Lower leg skin (tissue), 4 donors: ENCODE results near the gene MTRF1. TPM values are rescaled to one million over a fixed set of nuclear protein-coding genes. Genes with fewer than 3 reads are reported as not detected.

Experiments
- DNase-seq, 2 donors: peaks; one replicate each; pipeline ENCODE4 v3.0.0-alpha.2; 2019; ENCODE audit warnings: low spot score in 2 of 2
- H3K4me3 ChIP-seq: fragments of 200-600 bp; sonication (generic); 2 replicates; pipeline ENCODE4 v1.5.1; 2017; ENCODE audit warnings: mild to moderate bottlenecking, low read depth; ENCODE audit not compliant: poor library complexity, severe bottlenecking
- CTCF ChIP-seq, 3 donors: fragments of 450-650 bp; IDR thresholded peaks; one replicate each; pipeline ENCODE4 v1.5.1; 2016; ENCODE audit warnings: antibody characterized with exemption in 3 of 3, mild to moderate bottlenecking in 3 of 3, moderate library complexity in 2 of 3
- POLR2A ChIP-seq, 2 donors: fragments of 450-650 bp; IDR thresholded peaks; one replicate each; pipeline ENCODE4 v1.6.1; 2016 to 2017; ENCODE audit warnings: antibody characterized with exemption in 2 of 2, mild to moderate bottlenecking in 1 of 2, moderate library complexity in 1 of 2
- WGBS, 2 donors: methylation state at CpG; one replicate each; pipeline ENCODE4 v1.1.5; 2018; 5-methylcytosine and 5-hydroxymethylcytosine counted together
- intact Hi-C: fragments of 100-400 bp; cut with DNase I; formaldehyde crosslinking; loops from one replicate; pipeline ENCODE4 v1.15.0; 2023; ENCODE audit warnings: low total_unique reads
- total RNA-seq, 4 donors: library from RNA; depleted of rRNA; stranded (reverse); fragments of >200 nt; gene quantifications; one replicate each; pipeline ENCODE4 v1.1.0, GENCODE V29; 2016

MTRF1 gene
- total RNA-seq, 4 donors from 2014 or later = 4.2 to 13.5 (median 6.1) TPM

- TF ChIP-seq POLR2A (IDR thresholded peaks at IDR 0.05) = no peak
- TF ChIP-seq CTCF (IDR thresholded peaks at IDR 0.05) = no peak
- intact Hi-C loops = no loop called here
- H3K4me3 ChIP-seq = no peak overlapping the region
- WGBS, 2 donors = 82% methylated on average over 6 of the region's 6 CpGs
- DNase-seq = no peak
Observed at GRCh38 chr13:41259875-41260501, 3.4 kb downstream of the MTRF1 start.

GRCh38 chr13:41257535-41257934, 5.8 kb downstream of the MTRF1 start:
- no peak for DNase-seq
- intact Hi-C loops = no loop called here
- no peak for TF ChIP-seq CTCF (IDR thresholded peaks at IDR 0.05)
- TF ChIP-seq POLR2A (IDR thresholded peaks at IDR 0.05) = no peak
- H3K4me3 ChIP-seq = no peak overlapping the region

GRCh38 chr13:41254902-41255301, 8.5 kb downstream of the MTRF1 start:
- intact Hi-C loops = no loop called here
- H3K4me3 ChIP-seq = no peak overlapping the region
- 95 to 100% methylated on average over 1 of the region's 1 CpG for WGBS, 2 donors

GRCh38 chr13:41250993-41251392, 12.4 kb downstream of the MTRF1 start:
- intact Hi-C loops = no loop called here
- no peak for DNase-seq
- no peak for TF ChIP-seq POLR2A (IDR thresholded peaks at IDR 0.05)
- TF ChIP-seq CTCF (IDR thresholded peaks at IDR 0.05) = no peak
- no peak overlapping the region for H3K4me3 ChIP-seq

More at GRCh38 chr13:41254902-41255301, 8.5 kb downstream of the MTRF1 start:
- no peak for DNase-seq
- TF ChIP-seq POLR2A (IDR thresholded peaks at IDR 0.05) (no peak), CTCF (IDR thresholded peaks at IDR 0.05) (no peak)

GRCh38 chr13:41246969-41247680, 16.3 kb downstream of the MTRF1 start:
- 83 to 98% methylated on average over 8 of the region's 8 CpGs for WGBS, 2 donors
- intact Hi-C loops = no loop called here
- no peak for DNase-seq
- no peak overlapping the region for H3K4me3 ChIP-seq
- TF ChIP-seq POLR2A (IDR thresholded peaks at IDR 0.05) = no peak
- no peak for TF ChIP-seq CTCF (IDR thresholded peaks at IDR 0.05)
